NCI-H187 treated with DMSO at 0.1 percent for 48 hours (cell line): ENCODE results near the gene SFT2D1.
"Not testable (repeated sequence)": the region's sequence is repeated elsewhere in the genome, so short reads cannot be mapped to it uniquely, and the experiment has no call there.

Experiments used
- DNase-seq: peaks from one replicate; lab custom pipeline; 2025; lab: John Stamatoyannopoulos, UW

SFT2D1 gene

DNA sequence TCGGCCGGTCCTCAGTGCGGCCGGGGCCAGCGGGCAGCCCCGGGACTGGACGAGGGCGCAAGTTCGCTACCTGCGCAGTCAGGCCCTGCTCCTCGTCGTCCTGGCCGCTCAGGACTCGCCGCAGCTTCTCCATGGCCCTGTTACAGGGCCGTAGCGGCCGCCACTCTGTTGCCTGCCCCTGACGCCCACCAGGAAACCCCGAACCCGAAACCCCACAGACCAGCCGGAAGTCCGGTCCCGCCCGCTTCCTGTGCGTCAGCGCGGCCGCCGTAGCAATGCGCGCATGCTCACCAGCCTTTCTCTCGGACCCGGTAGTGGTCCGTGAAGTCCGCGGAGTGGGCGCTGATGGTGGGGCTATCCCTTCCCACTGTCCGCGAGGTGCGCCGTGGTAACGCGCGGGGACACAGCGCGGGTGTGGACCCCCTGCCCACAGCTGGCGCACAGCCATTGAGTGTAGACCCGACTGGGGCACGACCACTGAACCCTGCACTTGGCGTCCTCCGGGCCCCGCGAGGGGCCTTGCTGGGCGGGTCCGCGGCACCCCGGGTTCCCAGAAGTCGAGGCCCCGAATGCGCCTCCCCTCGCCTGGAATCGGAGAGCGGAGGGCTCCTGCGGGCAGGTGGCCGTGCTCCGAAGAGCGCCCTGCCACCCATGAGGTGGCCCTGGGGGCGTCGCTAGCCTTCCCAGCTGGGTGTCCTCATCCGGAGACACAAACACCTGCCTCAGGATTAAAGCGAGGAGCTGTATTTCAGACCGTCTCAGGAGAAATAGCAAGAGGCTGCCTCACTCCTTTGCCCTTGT, at the start of gene SFT2D1:
Gene SFT2D1, minus strand, starts transcription at position 197 of the 801 bp plus-strand sequence. Its CDS starts 64 bp downstream, at position 133.
- no peak for DNase-seq

DNA sequence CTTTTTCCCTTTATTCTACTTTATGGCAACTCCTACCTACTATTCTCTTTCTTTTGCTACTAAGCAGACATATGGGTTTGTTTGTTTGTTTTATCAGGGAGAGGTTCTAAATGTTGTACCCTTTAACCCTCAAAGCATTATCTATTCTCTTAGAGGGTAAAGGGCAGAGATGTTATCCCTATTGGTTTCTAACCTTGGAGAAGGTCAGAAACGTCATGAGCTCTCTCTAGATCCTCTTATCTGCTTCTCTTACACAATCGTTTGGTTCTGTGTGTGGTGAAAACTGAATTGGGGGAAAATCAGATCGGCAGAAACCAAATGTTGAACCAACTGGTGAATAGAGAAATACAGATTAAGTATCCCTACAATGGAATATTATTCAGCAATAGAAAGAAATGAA, 46.8 kb upstream of the SFT2D1 start:
- DNase-seq: no peak

DNA sequence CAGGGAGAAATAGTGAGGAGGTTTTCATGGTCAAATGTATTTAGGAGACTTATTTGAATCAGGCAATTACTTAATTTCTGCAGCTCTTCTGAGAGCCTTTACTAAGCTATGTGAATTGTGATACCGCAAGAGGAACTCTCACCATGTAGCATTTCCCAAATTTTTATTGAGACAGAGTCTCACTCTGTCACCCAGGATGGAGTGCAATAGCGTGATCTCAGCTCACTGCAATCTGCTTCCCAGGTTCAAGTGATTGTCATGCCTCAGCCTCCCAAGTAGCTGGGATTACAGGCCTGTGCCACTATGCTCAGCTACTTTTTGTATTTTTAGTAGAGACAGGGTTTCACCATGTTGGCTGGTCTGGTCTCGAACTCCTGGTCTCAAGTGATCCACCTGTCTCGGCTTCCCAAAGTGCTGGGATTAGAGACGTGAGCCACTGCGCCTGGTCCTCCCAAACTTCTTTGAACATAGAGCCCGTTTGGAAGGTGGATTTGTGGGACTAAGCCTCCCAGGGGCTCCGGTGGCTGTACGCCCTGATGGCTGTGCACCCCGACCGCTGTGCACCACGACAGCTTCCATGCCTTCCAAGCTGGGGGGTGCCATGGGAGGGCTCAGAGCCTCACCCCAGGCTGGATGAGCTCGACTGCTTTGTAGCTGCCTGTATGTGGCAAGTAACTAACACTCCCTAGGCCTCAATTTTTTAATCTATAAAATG, 46.1 kb upstream of the SFT2D1 start:
- DNase-seq: no peak

DNA sequence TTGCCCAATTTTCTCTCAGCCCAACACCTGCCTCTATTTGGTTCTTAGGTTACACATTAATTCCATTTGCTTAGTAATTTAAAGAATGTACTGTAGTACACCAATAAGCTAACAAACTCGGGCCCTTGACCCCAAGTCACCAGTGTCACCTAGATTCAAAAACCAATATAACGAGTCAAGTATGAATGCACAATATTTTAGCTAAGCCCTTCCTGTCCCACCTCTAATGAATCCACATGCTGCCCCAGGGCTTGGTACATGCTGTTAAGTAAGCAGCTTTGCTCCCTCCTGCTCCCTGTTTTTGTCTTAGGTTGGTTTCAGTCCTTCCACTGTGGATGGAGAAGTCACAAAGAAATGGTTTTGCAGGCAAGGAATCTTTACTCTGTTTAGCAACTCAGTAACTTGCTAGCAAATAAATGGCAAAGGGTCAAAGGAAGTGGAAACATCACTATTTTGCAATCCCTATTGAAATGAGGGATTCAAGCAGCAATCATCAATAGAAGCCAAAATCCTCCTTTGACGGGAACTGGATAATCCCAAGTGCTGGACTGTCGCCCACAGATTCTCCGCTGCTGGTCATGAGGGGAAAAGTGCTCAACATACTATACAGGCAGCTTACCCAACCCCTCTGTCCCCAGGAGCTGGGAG, 45.4 kb upstream of the SFT2D1 start:
- DNase-seq: no peak

DNA sequence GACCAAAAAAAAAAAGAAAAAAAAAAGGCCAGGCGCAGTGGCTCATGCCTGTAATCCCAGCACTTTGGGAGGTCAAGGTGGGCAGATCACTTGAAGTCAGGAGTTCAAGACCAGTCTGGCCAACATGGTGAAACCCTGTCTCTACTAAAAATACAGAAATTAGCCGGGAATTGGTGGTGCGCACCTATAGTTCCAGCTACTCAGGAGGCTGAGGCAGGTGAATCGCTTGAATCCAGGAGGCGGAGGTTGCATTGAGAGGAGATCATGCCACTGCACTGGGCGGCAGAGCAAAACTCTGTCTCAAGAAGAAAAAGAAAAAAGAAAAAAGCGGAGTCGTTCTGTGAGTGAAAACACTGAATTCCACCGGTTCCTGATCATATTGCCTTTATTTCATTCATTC, 44.8 kb upstream of the SFT2D1 start:
- not testable (repeated sequence) for DNase-seq

DNA sequence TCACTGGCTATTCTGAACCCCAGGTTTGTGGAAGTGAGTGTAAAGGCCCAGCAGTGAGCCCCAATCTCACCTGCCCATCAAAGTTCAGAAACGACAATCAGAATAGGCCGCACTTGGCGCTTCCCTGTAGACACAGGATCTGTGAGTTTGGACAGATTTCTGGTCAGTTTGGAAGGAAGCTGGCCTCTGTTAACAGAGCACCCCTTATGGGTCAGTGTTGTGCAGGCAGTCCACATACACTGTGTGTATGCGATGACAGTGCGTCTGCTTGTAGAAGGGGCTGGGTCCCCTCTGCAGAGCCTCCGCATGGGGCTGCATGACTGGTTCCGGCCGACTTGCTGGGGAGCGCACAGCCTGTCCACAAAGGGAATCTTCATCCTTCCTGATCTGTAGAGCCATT, 43.8 kb upstream of the SFT2D1 start:
- DNase-seq: no peak

DNA sequence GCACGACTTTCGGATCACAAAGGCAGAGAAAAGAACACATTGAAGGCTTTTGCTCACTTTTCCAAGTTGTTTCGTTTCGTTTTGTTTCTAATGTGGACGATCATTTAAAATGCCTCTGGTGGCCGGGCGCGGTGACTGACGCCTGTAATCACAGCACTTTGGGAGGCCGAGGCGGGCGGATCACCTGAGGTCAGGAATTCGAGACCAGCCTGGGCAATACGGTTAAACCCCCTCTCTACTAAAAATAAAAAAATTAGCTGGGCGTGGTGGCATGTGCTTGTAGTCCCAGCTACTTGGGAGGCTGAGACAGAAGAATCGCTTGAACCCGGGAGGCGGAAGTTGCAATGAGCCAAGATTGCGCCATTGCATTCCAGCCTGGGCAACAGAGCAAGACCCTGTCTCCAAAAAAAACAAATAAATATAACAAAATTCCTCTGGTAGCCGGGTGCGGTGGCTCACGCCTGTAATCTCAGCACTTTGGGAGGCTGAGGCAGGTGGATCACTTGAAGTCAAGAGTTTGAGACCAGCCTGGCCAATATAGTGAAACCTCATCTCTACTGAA, 41.5 kb upstream of the SFT2D1 start:
- DNase-seq: not testable (repeated sequence)

DNA sequence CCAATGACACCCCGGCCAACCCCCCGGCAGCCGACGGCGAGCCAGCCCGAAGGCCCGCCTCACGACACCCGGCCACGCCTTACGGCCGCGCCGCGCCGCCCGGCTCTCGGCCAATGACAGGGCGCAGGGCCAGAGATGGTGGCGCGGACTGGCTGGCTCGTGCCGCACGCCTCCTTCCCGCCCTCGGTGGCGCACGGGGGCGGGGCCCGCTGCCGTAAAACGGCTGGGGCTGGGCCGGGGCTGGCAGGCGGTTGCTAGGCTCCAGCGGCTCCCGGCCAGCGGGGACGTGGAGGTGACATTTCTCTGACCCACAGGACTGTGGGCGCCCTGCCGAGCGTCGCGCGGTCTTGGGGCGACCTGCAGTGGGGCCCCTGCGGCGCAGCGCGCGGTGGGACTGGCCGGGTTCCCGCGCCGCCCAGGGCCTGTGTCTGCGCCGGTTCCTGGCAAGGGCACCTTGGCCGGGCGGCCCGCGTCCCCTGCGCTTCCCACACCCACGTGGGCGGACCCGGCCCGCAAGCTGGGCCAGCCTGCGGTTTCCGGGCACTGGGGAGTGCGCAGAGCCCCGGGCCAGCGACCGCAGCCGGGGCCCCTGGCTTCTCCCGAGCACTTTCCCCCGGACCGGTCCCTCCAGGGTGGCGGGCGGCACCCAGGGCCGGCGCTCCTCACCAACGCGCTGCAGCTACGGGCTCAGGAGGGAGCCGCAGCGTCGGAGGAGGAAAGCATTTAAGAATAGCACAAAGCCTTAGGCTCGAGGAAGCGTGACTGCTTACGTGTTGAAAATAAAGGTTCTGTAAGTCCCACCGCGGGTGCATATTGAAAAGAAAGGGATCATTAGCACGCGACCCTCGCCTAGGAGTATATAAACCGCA, 40.8 kb upstream of the SFT2D1 start, which contains the start of gene MPC1:
Gene MPC1, minus strand, starts transcription at position 8 of the 869 bp plus-strand sequence. CDS start 64 bp downstream, outside the sequence.
- DNase-seq: peak; percentile 44

DNA sequence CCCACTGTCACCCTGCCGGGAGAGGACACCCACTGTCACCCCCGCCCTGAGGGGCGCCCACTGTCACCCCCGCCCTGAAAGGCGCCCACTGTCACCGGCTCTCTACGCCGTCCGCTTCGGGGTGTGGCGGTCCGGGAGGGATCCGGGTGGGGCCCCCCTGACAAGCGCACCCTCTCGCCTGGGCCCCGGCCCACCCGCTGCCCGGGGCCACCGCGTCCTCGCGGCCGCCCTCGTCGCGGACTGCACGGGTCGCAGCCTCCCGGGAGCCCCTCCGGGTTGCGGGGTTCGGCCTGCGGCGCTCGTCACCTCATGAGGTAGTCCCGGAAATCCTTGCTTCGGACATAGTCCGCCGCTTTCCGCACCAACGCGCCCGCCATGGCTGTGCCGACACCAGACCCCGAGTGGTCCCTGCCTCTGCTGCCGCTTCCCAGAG, 40.2 kb upstream of the SFT2D1 start:
- no peak for DNase-seq

DNA sequence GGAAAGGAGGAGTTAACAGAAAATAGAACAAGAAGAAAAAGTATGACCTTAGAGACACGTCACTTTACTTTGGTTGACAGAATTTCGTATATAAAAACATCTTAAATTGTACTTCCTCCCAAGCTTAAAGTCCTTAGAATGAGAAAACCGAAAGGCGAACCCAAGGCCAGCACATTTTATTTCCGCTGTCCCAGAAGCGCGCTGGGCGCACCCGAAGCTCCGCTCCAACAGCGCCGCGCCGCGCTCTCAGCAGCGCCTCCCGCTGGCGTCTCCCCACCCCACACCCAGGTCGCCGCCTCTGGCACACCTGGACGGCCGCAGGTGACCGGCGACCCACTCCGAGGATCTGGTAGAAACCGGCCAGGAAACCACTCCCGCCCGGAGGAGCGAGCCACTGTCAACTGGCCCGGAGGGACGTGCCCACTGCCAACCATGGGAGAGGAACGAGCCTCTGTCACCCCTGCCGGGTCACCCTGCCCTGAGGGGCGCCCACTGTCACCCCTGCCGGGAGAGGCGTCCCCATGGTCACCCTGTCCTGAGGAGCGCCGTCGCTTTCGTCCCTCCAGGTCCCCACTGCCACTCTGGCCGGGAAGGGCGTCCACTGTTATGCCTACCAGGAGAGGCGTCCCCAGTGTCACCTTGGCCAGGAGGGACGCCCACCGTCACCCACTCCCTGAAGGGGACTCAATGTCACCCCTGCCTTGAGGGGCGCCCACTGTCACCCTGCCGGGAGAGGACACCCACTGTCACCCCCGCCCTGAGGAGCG, 39.6 kb upstream of the SFT2D1 start:
- DNase-seq: no peak

DNA sequence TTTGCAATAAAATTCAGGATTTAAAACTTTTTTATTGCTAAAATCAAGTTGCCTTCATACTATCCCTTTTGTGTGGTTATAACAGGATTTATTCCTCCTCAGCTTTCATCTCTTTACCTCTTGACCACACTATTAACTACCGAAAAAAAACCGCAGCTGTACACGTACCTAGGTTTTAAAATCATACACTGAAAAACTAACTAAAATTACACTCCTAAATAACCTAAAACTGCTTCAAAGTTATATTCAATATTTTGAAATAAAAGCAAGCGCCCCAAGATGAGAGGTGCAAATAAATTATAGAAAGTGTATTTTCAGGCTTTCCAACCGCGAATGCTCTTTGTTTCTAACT, 39.0 kb upstream of the SFT2D1 start:
- DNase-seq: no peak

DNA sequence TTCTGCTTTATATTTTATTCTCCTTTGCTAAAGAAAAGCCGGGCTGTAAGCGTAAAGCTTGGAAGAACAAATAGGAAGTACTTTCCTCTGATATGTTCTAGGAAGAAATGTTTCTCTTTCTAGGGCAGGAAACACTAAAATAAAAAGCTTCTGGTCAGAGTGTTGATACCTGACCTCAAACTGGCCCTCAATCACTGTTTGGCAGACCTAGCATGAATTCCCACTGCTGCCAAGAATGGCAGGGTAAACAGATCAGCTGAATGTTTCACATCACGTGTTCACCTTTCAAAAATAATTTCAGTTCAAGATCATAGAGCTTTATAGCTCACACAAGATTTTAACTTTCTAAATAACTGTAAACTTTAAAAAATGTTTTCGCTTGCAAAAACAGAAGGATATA, 37.5 kb upstream of the SFT2D1 start:
- no peak for DNase-seq

DNA sequence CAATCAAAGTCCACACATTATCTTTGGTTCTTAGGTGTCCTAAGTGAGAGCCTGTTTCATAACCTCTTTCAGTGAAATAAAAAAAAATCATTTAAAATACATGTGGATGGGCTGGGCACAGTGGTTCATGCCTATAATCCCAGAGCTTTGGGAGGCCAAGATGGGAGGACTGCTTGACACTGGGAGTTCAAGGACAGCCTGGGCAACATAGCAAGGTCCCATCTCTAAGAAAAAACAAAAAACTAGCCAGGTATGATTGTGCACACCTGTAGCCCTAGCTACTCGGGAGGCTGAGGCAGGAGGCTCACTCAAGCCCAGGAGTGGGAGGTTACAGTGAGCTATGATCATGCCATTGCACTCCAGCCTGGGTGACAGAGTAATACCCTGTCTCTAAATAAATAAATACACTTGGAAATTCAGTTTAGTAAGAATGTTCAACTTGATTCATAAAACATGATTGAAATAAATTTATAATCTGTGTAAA, 36.8 kb upstream of the SFT2D1 start:
- no peak for DNase-seq

DNA sequence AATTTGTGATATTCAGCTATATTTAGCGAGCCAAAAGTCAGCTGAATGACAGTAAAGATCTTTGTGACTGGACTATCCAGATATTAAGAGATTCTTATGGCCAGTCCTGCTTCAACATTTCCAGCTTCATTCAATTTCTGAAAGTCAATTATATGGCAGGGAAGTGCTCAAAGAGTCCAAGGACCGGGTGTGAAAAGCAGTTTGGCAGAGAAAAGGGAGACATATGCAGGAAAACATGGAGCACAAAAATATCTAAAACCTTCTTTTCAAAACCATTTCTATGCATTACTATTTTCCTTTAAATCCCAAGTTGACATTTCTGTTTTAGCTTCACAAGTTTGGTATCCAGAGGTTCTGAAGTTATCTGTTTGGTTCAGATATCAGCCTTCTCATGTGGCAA, 35.4 kb upstream of the SFT2D1 start:
- no peak for DNase-seq

DNA sequence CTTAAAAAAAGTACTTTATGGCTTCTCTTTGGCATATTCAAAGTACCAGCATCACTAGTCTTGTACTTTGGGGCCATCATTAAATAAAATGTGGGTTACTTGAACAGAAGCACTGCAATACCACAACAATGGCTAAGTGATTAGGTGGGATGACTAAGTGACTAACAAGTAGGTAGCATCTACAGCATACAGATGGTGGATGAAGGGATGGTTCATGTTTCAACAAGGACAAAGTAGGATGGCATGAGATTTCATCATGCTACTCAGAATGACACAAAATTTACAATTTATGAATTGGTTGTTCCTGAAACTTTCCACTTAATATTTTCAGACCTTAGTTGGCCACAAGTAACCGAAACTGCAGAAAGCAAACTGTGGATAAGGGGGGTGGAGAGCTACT, 32.7 kb upstream of the SFT2D1 start:
- DNase-seq: no peak

DNA sequence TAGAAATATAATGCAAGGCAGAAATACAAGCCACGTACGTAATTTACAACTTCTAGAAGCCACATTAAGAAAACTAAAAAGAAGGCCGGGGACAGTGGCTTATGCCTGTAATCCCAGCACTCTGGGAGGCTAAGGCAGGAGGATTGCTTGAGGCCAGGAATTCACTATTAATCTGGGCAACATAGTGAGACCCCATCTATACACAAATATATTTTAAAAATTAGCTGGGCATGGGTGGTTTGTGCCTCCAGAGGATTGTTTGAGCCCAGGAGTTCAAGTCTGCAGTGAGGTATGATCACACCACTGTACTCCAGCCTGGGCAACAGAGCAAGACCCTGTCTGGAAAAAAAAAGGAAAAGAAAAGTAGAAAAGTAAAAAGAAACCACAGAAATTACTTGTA, 28.1 kb upstream of the SFT2D1 start:
- DNase-seq: no peak

DNA sequence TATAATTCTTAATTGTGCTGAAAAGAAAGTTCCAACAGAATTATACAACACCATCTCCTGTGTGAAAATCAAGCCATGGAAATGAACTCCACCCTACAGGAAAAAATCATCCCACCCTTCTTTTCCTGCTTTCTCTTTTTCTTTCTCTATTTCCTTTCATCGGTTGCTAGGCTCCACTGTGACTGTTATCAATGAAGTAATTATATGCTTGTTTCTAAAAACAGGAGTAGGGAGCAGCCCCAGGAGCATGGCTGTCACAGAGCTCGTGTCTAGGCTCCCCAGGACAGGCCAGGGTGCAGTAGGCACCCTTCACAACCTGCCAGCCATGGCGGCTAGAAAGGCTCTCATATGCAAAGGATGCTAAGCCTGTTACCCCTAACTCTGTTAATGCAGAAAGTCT, 27.4 kb upstream of the SFT2D1 start:
- DNase-seq: no peak

DNA sequence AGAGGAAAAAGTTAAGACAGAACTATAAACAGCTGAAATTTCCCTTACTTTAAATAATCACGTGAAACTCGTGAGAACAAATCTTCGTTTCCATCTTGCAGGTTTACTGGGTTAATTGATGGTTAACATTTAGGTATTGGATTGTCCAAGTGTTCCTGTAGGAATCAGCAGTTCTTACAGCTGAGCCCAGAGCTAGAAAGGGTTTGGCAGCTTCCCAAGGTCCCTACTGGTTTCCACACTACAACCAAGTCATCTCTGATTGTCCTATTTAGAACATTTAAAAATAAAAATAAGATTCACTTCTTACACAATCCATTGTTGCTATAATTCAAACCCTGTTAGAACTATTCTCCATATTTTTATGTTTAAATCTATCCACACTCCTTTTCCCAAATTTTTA, 24.6 kb upstream of the SFT2D1 start:
- no peak for DNase-seq

DNA sequence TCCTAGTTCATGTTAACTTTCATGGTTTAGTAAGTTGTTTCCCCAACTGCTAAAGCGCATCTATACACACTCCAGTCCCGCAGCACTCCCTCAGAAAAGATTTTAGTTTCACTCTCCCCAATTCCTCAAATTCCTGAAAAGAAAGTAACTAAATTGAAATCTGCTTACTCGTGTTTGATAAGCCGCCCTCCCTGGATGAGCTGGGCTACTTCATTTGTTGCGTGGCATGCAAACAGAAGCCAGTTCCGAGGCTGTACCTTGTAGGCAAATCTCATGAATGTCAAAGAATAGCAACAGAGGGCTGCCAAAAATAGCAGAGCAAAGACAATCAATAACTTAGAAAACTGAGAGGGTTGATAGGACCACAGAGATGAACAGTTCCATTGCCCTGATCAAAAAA, 23.5 kb upstream of the SFT2D1 start:
- no peak for DNase-seq

DNA sequence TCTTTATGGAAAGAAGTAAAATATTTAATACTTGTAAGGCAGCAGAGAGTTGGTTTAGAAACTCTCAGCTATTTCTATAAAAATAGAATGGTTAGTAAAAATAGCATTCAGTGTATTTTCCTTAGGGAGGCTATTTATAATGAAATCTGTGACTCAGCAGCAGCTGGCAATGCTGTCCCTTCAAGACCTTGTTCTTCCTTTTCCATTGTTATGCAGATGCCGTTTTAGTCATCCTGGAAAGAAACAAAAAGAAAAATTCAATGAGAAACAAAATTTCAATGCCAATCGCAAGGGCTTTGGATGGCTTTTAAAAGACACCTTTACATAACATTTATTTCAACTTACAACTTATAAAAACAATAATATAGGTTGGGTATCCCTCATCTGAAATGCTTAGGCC, 22.9 kb upstream of the SFT2D1 start:
- DNase-seq: no peak

DNA sequence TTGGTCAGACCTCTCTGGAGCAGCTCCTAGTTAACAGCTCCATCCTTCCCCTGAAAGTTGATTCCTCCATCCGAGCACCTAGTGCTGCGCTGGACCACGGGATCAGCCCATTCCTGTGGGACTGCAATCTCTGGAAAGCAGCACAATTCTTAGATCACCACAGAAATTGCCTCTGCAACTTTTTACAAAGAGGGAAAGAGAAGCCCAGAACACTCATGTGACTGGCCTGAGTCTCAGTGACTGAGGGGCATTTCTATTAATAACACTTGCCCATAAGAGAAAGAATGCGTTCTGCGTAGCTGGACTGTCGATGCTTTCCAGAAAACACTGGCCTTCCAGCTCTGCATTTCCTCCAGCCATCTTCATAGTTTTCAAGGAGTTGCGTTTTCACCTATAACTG, 22.1 kb upstream of the SFT2D1 start:
- no peak for DNase-seq
